ENCODE data around the gene GABRR2. TPM values are rescaled to one million over a fixed set of nuclear protein-coding genes. Genes with fewer than 3 reads are reported as not detected.

The GABRR2 gene
- total RNA-seq, 1 donor from 2014 or later, result 1.8 TPM

DNA sequence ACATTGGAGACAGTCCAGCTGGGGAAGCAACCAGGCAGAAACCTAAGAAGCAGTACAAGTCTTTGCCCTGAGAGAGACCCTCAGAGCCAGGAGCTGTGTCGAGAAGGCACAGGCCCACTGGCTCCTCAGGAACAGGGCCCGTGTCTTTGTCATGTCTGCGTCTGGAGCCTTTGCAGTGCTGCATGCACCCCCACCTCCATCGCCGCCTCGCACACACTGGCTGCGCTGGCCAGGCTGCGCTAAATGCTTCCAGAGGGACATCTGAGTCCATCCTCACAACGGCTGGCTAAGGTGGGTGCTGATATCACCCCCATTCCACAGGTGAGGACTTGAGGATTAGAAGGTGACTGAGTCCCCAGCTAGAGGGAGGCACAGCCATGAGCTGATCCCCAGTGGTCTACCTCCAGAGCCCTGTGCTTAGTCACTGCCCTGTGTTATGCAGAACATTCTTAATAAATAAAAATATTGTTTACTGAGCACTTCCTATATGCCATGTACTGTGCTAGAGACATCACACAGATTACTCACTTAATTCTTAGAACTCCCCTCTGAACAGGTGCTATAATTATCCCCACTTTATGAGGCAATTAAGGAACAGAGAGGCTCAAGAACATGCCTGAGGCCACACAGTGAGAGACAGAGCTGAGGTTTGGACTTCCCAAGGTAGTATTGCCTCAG lies 27.6 kb downstream of the GABRR2 start:
- Mint-ChIP-seq H3K9me3 (peaks cover 5% of the 10 kb centered on the region), H3K27me3 (no peaks in the 10 kb centered on the region), H3K36me3 (ENCODE audit: low read depth) (no peaks in the 10 kb centered on the region), H3K4me1 (no peaks in the 10 kb centered on the region), H3K4me3 (no peak overlapping the region), H3K27ac (no peak overlapping the region)
- DNase-seq (no peak), ATAC-seq (ENCODE audit: low read depth) (no peak)
- POLR2A ChIA-PET, result no interaction called here
- TF ChIP-seq, protein P1, sequence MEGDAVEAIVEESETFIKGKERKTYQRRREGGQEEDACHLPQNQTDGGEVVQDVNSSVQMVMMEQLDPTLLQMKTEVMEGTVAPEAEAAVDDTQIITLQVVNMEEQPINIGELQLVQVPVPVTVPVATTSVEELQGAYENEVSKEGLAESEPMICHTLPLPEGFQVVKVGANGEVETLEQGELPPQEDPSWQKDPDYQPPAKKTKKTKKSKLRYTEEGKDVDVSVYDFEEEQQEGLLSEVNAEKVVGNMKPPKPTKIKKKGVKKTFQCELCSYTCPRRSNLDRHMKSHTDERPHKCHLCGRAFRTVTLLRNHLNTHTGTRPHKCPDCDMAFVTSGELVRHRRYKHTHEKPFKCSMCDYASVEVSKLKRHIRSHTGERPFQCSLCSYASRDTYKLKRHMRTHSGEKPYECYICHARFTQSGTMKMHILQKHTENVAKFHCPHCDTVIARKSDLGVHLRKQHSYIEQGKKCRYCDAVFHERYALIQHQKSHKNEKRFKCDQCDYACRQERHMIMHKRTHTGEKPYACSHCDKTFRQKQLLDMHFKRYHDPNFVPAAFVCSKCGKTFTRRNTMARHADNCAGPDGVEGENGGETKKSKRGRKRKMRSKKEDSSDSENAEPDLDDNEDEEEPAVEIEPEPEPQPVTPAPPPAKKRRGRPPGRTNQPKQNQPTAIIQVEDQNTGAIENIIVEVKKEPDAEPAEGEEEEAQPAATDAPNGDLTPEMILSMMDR (IDR thresholded peaks at IDR 0.05), result no peak
- CTCF ChIA-PET, result no interaction called here
- intact Hi-C loops (cut with micrococcal nuclease), result no loop called here

DNA sequence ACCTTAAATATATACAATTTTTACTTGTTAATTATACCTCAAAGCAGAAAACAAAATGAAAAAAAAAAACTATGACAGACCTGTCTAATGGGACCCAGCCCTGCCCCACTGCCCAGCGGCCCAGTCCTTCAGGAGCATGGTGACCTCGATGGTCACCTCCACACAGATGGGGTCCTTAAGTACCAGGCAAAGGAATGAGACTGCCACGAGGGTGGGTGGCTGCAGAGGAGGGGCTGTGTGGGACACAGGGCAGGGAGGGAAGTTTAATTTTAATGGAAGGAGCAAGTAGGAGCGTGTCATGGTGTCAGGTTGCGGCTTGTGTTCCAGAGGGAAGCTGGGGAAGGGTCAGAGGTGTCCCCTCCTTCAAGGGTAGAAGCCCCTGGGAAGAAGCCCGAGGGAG lies 28.6 kb downstream of the GABRR2 start:
- Mint-ChIP-seq H3K27ac (no peak overlapping the region), H3K9me3 (peaks cover 5% of the 10 kb centered on the region), H3K4me1 (peaks cover 5% of the 10 kb centered on the region), H3K36me3 (ENCODE audit: low read depth) (no peaks in the 10 kb centered on the region), H3K4me3 (no peak overlapping the region), H3K27me3 (no peaks in the 10 kb centered on the region)
- ChIA-PET POLR2A (no interaction called here), CTCF (no interaction called here)
- intact Hi-C loops (cut with micrococcal nuclease), result no loop called here
- ATAC-seq (ENCODE audit: low read depth) (no peak), DNase-seq (no peak)
- TF ChIP-seq, protein P1 (IDR thresholded peaks at IDR 0.05), result no peak

DNA sequence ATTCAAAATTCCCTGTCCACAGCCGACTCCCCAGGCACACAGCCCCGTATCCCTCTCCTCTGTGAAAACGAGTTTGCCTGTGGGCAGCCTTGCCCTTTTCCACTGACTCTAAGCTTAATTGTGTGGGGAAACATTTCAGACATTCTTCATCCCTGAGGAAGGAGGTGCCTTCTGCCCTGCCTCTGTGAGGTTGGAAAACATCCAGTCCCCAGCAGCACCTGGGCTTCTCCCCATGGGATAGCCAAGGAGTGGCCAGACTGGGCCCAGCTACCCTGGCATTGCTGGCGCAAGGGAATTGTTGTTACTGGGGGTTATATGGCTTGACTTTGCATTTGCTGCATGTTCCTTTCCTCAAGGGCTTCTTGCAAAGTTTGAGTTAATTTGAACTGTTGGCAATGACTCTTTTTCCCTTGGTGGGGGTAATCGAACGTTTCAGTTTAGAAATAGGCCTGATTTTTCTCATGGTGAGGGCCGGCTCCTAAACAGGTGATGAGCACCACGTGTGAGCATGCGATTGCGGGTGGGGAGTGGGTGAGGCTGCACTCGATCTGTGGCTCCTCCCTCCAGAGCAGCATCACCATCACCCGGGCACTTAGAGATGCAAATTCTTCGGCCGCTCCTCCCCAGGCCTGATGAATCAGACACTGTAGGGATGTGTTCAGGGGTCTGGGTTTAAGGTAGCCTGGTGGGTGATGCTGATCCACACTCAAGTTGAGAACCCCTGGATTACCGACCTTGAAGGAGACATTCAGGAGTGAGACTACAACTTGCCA lies 29.9 kb downstream of the GABRR2 start:
- ChIA-PET CTCF (no interaction called here), POLR2A (no interaction called here)
- H3K4me1 Mint-ChIP-seq, result peaks cover 5% of the 10 kb centered on the region
- intact Hi-C loops (cut with micrococcal nuclease), result no loop called here
- H3K9me3 Mint-ChIP-seq, result peaks cover 5% of the 10 kb centered on the region
- TF ChIP-seq, protein P1 (IDR thresholded peaks at IDR 0.05), result no peak
- H3K4me3 Mint-ChIP-seq, result no peak overlapping the region
- no peaks in the 10 kb centered on the region for H3K36me3 Mint-ChIP-seq (ENCODE audit: low read depth)
- H3K27me3 Mint-ChIP-seq, result no peaks in the 10 kb centered on the region
- H3K27ac Mint-ChIP-seq, result no peak overlapping the region
- DNase-seq (no peak), ATAC-seq (ENCODE audit: low read depth) (no peak)

DNA sequence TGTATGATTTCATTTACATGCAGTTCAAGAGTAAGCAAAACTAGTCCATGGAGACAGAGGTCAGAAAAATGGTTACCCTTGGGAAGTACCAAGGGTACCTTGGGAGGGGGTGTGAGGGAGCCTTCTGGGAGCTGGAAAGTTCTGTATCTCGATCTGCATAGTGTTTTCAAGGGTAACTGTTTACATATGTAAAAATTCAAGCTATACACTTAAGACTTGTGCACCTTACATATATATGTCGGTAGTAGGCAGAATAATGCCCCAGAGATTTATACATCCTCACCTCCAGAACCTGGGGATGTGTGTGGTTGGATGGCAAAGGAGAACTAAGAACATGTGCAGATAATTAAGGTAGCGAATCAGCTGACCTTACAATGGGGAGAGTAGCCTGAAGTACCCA lies 31.0 kb downstream of the GABRR2 start:
- TF ChIP-seq, protein P1 (IDR thresholded peaks at IDR 0.05), result no peak
- H3K4me1 Mint-ChIP-seq, result peaks cover 5% of the 10 kb centered on the region
- H3K27me3 Mint-ChIP-seq, result no peaks in the 10 kb centered on the region
- ATAC-seq (ENCODE audit: low read depth) (no peak), DNase-seq (no peak)
- no peaks in the 10 kb centered on the region for H3K36me3 Mint-ChIP-seq (ENCODE audit: low read depth)
- H3K4me3 Mint-ChIP-seq, result no peak overlapping the region
- CTCF ChIA-PET, result interaction anchor here (1.1 kb wide), 1 partner anchor 13 kb away, joined by 3 read pairs; no protein-coding TSS in a partner anchor
- H3K9me3 Mint-ChIP-seq, result peaks cover under 1% of the 10 kb centered on the region
- intact Hi-C loops (cut with micrococcal nuclease), result no loop called here
- H3K27ac Mint-ChIP-seq, result no peak overlapping the region
- POLR2A ChIA-PET, result no interaction called here

DNA sequence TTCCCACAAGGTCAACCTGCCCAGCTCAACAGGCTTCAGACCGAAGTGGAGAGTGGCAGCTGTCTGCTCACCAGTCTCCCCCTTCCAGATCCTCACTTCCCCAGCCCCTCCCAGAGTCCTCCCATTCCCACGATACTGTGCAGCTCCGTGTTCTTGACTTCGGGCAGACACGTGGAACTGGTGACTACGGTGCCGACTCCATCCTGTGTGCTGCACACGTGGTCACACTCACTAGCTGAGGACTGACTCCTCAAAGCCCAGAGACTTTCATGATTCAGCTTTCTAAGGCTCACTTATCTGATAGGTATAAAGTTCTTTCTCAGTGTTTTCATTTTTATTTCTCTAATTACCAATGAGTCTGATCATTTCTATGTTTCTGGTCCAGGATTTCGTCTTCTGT lies 32.4 kb downstream of the GABRR2 start:
- no peaks in the 10 kb centered on the region for H3K36me3 Mint-ChIP-seq (ENCODE audit: low read depth)
- DNase-seq (no peak), ATAC-seq (ENCODE audit: low read depth) (no peak)
- H3K27ac Mint-ChIP-seq, result no peak overlapping the region
- no peaks in the 10 kb centered on the region for H3K9me3 Mint-ChIP-seq
- H3K4me1 Mint-ChIP-seq, result peaks cover 5% of the 10 kb centered on the region
- intact Hi-C loops (cut with micrococcal nuclease), result loop anchor here (2.0 kb wide), 1 partner anchor 86 kb away; no protein-coding TSS in a partner anchor
- no peaks in the 10 kb centered on the region for H3K27me3 Mint-ChIP-seq
- H3K4me3 Mint-ChIP-seq, result no peak overlapping the region
- TF ChIP-seq, protein P1 (IDR thresholded peaks at IDR 0.05), result no peak
- POLR2A ChIA-PET, result no interaction called here
- CTCF ChIA-PET, result no interaction called here
